ENCODE data around the gene AFTPH. TPM values are rescaled to one million over a fixed set of nuclear protein-coding genes. Genes with fewer than 3 reads are reported as not detected.

AFTPH gene
- polyA plus RNA-seq, 1 experiment = 22.0 TPM

DNA sequence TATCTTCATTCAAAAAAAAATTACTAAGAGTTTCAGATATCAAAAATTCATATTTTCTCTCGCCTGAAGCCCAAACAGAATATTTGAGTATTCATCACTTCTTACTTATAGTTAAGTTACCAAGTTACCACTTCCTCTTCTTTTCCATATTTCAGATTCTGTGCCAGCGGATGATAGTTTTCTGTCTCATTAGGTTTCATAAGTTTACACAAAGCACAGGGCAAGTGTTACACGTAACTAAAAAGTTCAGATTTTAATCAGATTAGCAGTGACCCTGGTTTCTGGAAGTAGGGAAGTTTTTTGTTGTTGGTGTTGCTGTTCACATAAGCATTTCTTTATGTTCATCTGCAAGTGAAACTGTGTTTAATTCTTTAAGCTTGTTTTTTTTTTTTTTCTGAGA is 10.2 kb downstream of the AFTPH start:
- no peak for DNase-seq (ENCODE audit: low read depth, low spot score)
- Histone ChIP-seq H3K27me3 (ENCODE audit: control insufficient read depth, insufficient read depth, low read length) (no peaks in the 10 kb centered on the region), H3K27ac (ENCODE audit: low read depth, low read length) (no peak overlapping the region), H3K9me3 (ENCODE audit: control insufficient read depth, insufficient read depth, low read length) (no peaks in the 10 kb centered on the region), H3K4me3 (ENCODE audit: low read depth, low read length) (no peak overlapping the region)
- POLR2A ChIA-PET = interaction anchor here (0.7 kb wide), 1 partner anchor 588 kb away, joined by 5 read pairs; no protein-coding TSS in a partner anchor
- CTCF ChIA-PET = interaction anchor here (1.3 to 3.1 kb wide), 2 partner anchors 11 to 28 kb away, joined by 5 to 18 read pairs; partner anchors contain the start of gene AFTPH
- TF ChIP-seq, protein P1, sequence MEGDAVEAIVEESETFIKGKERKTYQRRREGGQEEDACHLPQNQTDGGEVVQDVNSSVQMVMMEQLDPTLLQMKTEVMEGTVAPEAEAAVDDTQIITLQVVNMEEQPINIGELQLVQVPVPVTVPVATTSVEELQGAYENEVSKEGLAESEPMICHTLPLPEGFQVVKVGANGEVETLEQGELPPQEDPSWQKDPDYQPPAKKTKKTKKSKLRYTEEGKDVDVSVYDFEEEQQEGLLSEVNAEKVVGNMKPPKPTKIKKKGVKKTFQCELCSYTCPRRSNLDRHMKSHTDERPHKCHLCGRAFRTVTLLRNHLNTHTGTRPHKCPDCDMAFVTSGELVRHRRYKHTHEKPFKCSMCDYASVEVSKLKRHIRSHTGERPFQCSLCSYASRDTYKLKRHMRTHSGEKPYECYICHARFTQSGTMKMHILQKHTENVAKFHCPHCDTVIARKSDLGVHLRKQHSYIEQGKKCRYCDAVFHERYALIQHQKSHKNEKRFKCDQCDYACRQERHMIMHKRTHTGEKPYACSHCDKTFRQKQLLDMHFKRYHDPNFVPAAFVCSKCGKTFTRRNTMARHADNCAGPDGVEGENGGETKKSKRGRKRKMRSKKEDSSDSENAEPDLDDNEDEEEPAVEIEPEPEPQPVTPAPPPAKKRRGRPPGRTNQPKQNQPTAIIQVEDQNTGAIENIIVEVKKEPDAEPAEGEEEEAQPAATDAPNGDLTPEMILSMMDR (IDR thresholded peaks at IDR 0.05; ENCODE audit: low read depth, low read length) = no peak

DNA sequence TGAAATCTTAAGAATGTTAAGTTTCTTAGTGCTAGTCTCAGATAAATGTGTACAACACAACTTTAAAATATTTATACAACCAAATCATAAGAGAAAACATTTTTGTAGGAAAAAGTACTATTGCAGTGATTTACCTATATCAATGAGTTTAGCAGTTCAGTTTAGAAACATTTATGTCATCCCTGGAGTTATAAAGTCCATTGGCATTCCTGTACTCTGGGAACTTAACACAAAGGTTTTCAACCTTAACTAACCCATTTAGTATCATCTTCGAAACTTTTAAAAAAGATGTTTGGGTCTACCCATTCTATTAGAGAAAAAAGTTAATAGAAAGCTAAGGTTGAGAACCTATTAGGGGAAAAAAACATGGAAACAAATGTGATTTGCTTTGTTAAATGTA is 10.9 kb downstream of the AFTPH start:
- POLR2A ChIA-PET = interaction anchor here (0.7 kb wide), 1 partner anchor 587 kb away, joined by 5 read pairs; no protein-coding TSS in a partner anchor
- TF ChIP-seq, protein P1 (IDR thresholded peaks at IDR 0.05; ENCODE audit: low read depth, low read length) = no peak
- CTCF ChIA-PET = interaction anchor here (1.3 to 3.1 kb wide), 2 partner anchors 12 to 27 kb away, joined by 5 to 18 read pairs; partner anchors contain the start of gene AFTPH

DNA sequence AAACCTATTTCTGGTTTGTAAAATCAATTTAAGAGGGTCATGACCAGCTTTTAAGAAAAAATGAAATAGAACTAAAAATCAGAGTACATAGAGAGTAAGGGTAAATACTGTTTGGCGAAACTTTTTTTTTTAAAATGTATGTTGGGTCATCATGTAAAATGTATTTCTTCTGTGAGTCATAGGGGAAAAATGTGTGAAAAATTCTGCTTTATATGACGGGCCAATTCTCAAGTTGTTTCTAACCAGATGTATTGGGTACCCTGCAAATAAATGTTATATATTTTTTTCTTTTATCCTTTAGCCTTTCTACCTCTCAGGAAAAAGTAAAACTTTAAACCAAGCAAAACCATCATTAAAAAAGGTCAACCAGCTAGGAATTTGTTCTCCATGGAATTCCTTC is 13.9 kb downstream of the AFTPH start:
- no peaks in the 10 kb centered on the region for H3K9me3 ChIP-seq (ENCODE audit: control insufficient read depth, insufficient read depth, low read length)
- H3K4me3 ChIP-seq (ENCODE audit: low read depth, low read length) = no peak overlapping the region
- TF ChIP-seq, protein P1 (IDR thresholded peaks at IDR 0.05; ENCODE audit: low read depth, low read length) = no peak
- CTCF ChIA-PET = interaction anchor here (0.6 to 2.7 kb wide), 2 partner anchors 15 to 588 kb away, joined by 8 read pairs; partner anchors contain the start of gene AFTPH
- no peaks in the 10 kb centered on the region for H3K27me3 ChIP-seq (ENCODE audit: control insufficient read depth, insufficient read depth, low read length)
- no peak for DNase-seq (ENCODE audit: low read depth, low spot score)
- H3K27ac ChIP-seq (ENCODE audit: low read depth, low read length) = no peak overlapping the region
- POLR2A ChIA-PET = no interaction called here

More for the DNA sequence above, 10.9 kb downstream of the AFTPH start:
- H3K4me3 ChIP-seq (ENCODE audit: low read depth, low read length) = no peak overlapping the region
- no peaks in the 10 kb centered on the region for H3K9me3 ChIP-seq (ENCODE audit: control insufficient read depth, insufficient read depth, low read length)
- H3K27me3 ChIP-seq (ENCODE audit: control insufficient read depth, insufficient read depth, low read length) = no peaks in the 10 kb centered on the region
- no peak overlapping the region for H3K27ac ChIP-seq (ENCODE audit: low read depth, low read length)
- no peak for DNase-seq (ENCODE audit: low read depth, low spot score)

- DNase-seq (ENCODE audit: low read depth, low spot score) = no peak
These were observed 14.8 kb downstream of the AFTPH start for GRCh38 chr2:64538764-64539433.

More at GRCh38 chr2:64538764-64539433, 14.8 kb downstream of the AFTPH start:
- Histone ChIP-seq H3K27me3 (ENCODE audit: control insufficient read depth, insufficient read depth, low read length) (no peaks in the 10 kb centered on the region), H3K4me3 (ENCODE audit: low read depth, low read length) (no peak overlapping the region), H3K27ac (ENCODE audit: low read depth, low read length) (no peak overlapping the region), H3K9me3 (ENCODE audit: control insufficient read depth, insufficient read depth, low read length) (no peaks in the 10 kb centered on the region)
- POLR2A ChIA-PET = interaction anchor here (1.7 kb wide), 1 partner anchor 328 kb away, joined by 3 read pairs; no protein-coding TSS in a partner anchor
- TF ChIP-seq, protein P1 (IDR thresholded peaks at IDR 0.05; ENCODE audit: low read depth, low read length) = no peak
- CTCF ChIA-PET = interaction anchor here (0.5 to 2.7 kb wide), 4 partner anchors 16 to 591 kb away, joined by 3 to 12 read pairs (median 6); partner anchors contain the start of gene AFTPH
